HL-60 (cell line): ENCODE results near the gene CACFD1.

Experiments used
- DNase-seq, 2 experiments: peaks; one replicate each; pipeline ENCODE4 v3.0.0-alpha.2; 2010 to 2020; ENCODE audit warnings: low read depth in 1 of 2, low spot score in 1 of 2
- H3K27ac ChIP-seq: fragments of 250-450 bp; sonication (Bioruptor Pico); replicated peaks from 2 replicates; pipeline ENCODE4 v1.5.1; 2020; ENCODE audit warnings: mild to moderate bottlenecking, moderate library complexity
- H3K27me3 ChIP-seq: fragments of 250-450 bp; sonication (Bioruptor Pico); 2 replicates; pipeline ENCODE4 v1.5.1; 2021; ENCODE audit warnings: mild to moderate bottlenecking, moderate library complexity; ENCODE audit not compliant: insufficient read depth, poor library complexity, severe bottlenecking
- H3K4me3 ChIP-seq: replicated peaks from 2 replicates; pipeline ENCODE4 v1.5.1; 2011; ENCODE audit warnings: mild to moderate bottlenecking, control low read depth, low read length; ENCODE audit not compliant: insufficient read depth
- GABPA ChIP-seq: IDR thresholded peaks from 2 replicates; pipeline ENCODE4 v1.6.1; 2012; ENCODE audit warnings: low read depth
- POLR2AphosphoS5 ChIP-seq: IDR thresholded peaks from 2 replicates; pipeline ENCODE4 v1.6.1; 2012; ENCODE audit warnings: low read depth
- REST ChIP-seq: IDR thresholded peaks from 2 replicates; pipeline ENCODE4 v1.6.1; 2012; ENCODE audit warnings: low read depth; ENCODE audit not compliant: insufficient replicate concordance
- SPI1 ChIP-seq: IDR thresholded peaks from 2 replicates; pipeline ENCODE4 v1.6.1; 2012; ENCODE audit warnings: low read depth, mild to moderate bottlenecking, borderline replicate concordance
- TF ChIP-seq, protein P1 (sequence below): IDR thresholded peaks from one replicate; pipeline ENCODE4 v1.5.1; 2011; ENCODE audit warnings: low read length, control low read depth, inconsistent platforms; ENCODE audit not compliant: insufficient read depth

Gene CACFD1

GRCh38 chr9:133419005-133419404 lies 40.8 kb upstream of the CACFD1 start:
- no peak overlapping the region for H3K27ac ChIP-seq
- TF ChIP-seq, protein P1, sequence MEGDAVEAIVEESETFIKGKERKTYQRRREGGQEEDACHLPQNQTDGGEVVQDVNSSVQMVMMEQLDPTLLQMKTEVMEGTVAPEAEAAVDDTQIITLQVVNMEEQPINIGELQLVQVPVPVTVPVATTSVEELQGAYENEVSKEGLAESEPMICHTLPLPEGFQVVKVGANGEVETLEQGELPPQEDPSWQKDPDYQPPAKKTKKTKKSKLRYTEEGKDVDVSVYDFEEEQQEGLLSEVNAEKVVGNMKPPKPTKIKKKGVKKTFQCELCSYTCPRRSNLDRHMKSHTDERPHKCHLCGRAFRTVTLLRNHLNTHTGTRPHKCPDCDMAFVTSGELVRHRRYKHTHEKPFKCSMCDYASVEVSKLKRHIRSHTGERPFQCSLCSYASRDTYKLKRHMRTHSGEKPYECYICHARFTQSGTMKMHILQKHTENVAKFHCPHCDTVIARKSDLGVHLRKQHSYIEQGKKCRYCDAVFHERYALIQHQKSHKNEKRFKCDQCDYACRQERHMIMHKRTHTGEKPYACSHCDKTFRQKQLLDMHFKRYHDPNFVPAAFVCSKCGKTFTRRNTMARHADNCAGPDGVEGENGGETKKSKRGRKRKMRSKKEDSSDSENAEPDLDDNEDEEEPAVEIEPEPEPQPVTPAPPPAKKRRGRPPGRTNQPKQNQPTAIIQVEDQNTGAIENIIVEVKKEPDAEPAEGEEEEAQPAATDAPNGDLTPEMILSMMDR, result no peak
- TF ChIP-seq GABPA, result no peak
- TF ChIP-seq REST, result no peak
- TF ChIP-seq SPI1, result no peak
- no peak for TF ChIP-seq POLR2AphosphoS5
- H3K27me3 ChIP-seq, result no peaks in the 10 kb centered on the region
- no peak overlapping the region for H3K4me3 ChIP-seq
- DNase-seq, result no peak

GRCh38 chr9:133420392-133420827 lies 39.4 kb upstream of the CACFD1 start:
- Histone ChIP-seq H3K27me3 (no peaks in the 10 kb centered on the region), H3K27ac (no peak overlapping the region), H3K4me3 (no peak overlapping the region)
- no peak for DNase-seq
- TF ChIP-seq REST, result no peak

DNA sequence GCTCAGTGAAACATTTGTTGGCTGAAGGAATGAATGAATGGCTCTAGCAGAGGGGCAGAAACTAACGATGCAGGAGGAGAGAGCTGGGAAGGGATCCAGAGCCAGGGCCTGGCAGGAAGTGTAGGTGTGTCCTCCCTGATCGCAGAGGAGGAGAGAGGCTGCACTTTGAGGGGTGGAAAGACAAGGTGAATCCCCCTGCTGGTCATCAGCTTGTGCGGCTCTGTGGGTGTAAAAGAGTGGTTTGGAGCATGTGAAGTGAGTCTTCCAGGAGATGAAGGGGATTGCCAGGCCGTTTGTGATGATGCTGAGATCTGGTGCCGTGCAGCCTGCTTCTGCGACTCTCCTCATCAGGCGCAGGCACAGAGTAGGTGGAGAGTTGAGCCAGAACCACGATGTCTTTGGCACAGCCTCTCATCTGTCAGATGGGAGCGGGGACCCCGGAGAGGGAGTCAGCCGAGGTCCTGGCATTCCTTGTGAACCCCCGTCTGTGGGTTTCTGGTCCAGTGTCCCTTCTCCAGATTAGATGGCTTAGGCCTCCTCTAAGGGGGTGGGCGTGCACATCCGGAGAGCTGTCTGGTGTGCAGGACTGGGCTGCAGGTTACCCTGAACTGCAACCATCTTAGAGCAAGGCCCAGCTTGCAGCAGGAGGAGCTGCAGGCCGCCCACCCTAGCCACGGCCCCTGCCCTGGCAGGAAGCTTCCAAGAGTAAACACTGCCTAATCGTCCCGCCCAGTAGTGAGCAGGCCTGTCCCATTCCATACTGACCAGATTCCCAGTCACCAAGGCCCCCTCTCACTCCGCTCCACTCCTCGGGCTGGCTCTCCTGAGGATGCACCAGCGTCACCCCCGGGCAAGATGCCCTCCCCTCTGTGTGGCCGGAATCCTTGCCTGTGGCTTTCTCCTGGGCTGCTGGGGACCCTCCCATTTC lies 37.9 kb upstream of the CACFD1 start, which contains the start of gene ADAMTS13:
ADAMTS13 (plus strand) TSS at position 753 of the 928 bp plus-strand sequence; CDS start at position 830, 77 bp downstream.
- Histone ChIP-seq H3K4me3 (no peak within 1 kb of the TSS), H3K27ac (no peak within 1 kb of the TSS), H3K27me3 (peaks cover 3% of the 10 kb centered on the region)
- no peak for DNase-seq
- TF ChIP-seq SPI1, result no peak
- TF ChIP-seq, protein P1, result no peak
- no peak for TF ChIP-seq POLR2AphosphoS5
- no peak for TF ChIP-seq REST
- TF ChIP-seq GABPA, result no peak
